ENCODE measurements around the gene RSBN1.
"Not testable (repeated sequence)": the region's sequence is repeated elsewhere in the genome, so short reads cannot be mapped to it uniquely, and the experiment has no call there.

The RSBN1 gene

GRCh38 chr1:113732802-113733201 lies 79.5 kb downstream of the RSBN1 start:
- no peak for DNase-seq

DNA sequence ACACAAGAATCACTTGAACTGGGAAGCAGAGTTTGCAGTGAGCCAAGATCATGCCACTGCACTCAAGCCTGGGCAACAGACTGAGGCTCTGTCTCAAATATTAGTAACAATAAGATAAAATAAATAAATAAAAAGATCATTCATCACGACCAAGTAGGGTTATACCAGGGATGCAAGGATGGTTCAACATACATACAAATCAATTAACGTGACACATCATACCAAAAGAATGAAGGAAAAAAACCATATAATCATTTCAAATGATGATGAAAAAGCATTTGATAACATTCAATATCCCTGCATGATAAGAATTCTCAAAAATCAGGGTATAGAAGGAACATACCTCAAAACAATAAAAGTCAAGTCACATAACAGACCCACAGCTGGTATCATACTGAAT lies 91.3 kb downstream of the RSBN1 start:
- no peak for DNase-seq

- DNase-seq: not testable (repeated sequence)
These were observed 93.7 kb downstream of the RSBN1 start for GRCh38 chr1:113718621-113719020.

DNA sequence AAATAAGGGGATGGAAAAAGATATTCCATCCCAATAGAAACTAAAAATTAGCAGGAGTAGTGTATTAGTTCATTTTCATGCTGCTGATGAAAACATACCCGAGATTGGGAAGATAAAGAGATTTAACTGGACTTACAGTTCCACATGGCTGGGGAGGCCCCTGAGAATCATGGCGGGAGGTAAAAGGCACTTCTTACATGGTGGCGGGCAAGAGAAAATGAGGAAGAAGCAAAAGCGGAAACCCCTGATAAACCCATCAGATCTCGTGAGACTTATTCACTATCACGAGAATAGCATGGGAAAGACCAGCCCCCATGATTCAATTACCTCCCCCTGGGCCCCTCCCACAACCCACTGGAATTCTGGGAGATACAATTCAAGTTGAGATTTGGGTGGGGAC lies 94.8 kb downstream of the RSBN1 start:
- DNase-seq: not testable (repeated sequence)

GRCh38 chr1:113714606-113715269 lies 97.5 kb downstream of the RSBN1 start:
- no peak for DNase-seq
